K562 (cell line): ENCODE measurements around the gene TGM1. TPM values are rescaled to one million over a fixed set of nuclear protein-coding genes. Genes with fewer than 3 reads are reported as not detected.

Source experiments
- ATAC-seq: fragments of 200-7000 bp; cut with Tn5 transposase; 3 replicates; pipeline ENCODE4 v1.9.1; 2020; ENCODE audit warnings: moderate library complexity
- BruUV-seq: library from RNA; stranded (reverse); fragments of 400-500 nt; replicated peaks from 2 replicates; lab custom pipeline; 2021; lab: Mats Ljungman, UMichigan
- CTCF ChIA-PET: fragments of 300-600 bp; formaldehyde crosslinking; extraction: SDS; loops from one replicate; lab custom pipeline; 2021; ENCODE audit warnings: low intra/inter-chr PET ratio; lab: Yijun Ruan, JAX
- POLR2A ChIA-PET: fragments of 300-600, 350-650 bp; sonication (Branson Sonifier 250); formaldehyde crosslinking; extraction: SDS; loops from one replicate; lab custom pipeline; 2021; ENCODE audit warnings: antibody characterized with exemption, inconsistent platforms; lab: Yijun Ruan, JAX
- DNase-seq, 4 experiments: peaks; one replicate each; pipeline versions ENCODE4 v3.0.0 to v3.0.0-alpha.2; 2011 to 2018; ENCODE audit warnings: low spot score in 3 of 4, mixed read lengths in 3 of 4; ENCODE audit errors: extremely low read depth in 1 of 4
- FAIRE-seq: peaks from 2 replicates; lab custom pipeline; 2011; peaks lifted over from hg19 to GRCh38; lab: Jason Lieb, UNC
- H2AFZ ChIP-seq: 2 replicates; pipeline ENCODE4 v1.6.0; 2011; ENCODE audit warnings: low read depth, low read length, control low read depth, inconsistent platforms
- H3K27ac ChIP-seq: fragments of 200-600 bp; 3 replicates; pipeline ENCODE4 v1.8.0; 2011; ENCODE audit warnings: low read depth, mild to moderate bottlenecking, control low read depth, inconsistent platforms, low read length, moderate library complexity, mixed read lengths; ENCODE audit errors: extremely low read depth
- H3K27me3 ChIP-seq, 2 experiments: fragments of 300-600 bp in 1 of 2; 2 replicates in 1 of 2; 3 replicates in 1 of 2; pipeline versions ENCODE4 v1.6.0 to v1.8.0; 2011; ENCODE audit warnings: inconsistent platforms in 2 of 2, low read length in 2 of 2, mild to moderate bottlenecking in 1 of 2, mixed read lengths in 1 of 2, moderate library complexity in 1 of 2; ENCODE audit not compliant: control insufficient read depth in 2 of 2, insufficient read depth in 2 of 2
- H3K36me3 ChIP-seq: fragments of 300-600 bp; 3 replicates; pipeline ENCODE4 v1.8.0; 2011; ENCODE audit warnings: mild to moderate bottlenecking, low read length, inconsistent platforms; ENCODE audit not compliant: control insufficient read depth, insufficient read depth
- H3K4me1 ChIP-seq, 2 experiments: fragments of 200-600 bp in 1 of 2; replicated peaks in 1 of 2; 2 replicates in 1 of 2; 3 replicates in 1 of 2; pipeline versions ENCODE4 v1.5.1 to v1.8.0; 2011; ENCODE audit warnings: inconsistent platforms in 2 of 2, low read length in 2 of 2, mild to moderate bottlenecking in 1 of 2, mixed read lengths in 1 of 2, moderate library complexity in 1 of 2; ENCODE audit not compliant: control insufficient read depth in 2 of 2, insufficient read depth in 2 of 2
- H3K4me2 ChIP-seq: 2 replicates; pipeline ENCODE4 v1.6.1; 2011; ENCODE audit warnings: low read length, control low read depth, inconsistent platforms, mixed read lengths; ENCODE audit not compliant: insufficient read depth
- H3K4me3 ChIP-seq: fragments of 200-600 bp; sonication (generic), shearing (Covaris generic); 2 replicates; pipeline ENCODE4 v1.5.1; 2016; ENCODE audit warnings: control low read depth, inconsistent platforms
- H3K79me2 ChIP-seq: fragments of 200-600 bp; 3 replicates; pipeline ENCODE4 v1.8.0; 2011; ENCODE audit warnings: low read length, inconsistent platforms; ENCODE audit not compliant: control insufficient read depth, insufficient read depth
- H3K9ac ChIP-seq, 2 experiments: 2 replicates each; pipeline versions ENCODE4 v1.6.0 to v1.6.1; 2011; ENCODE audit warnings: low read depth in 2 of 2, low read length in 2 of 2, control low read depth in 1 of 2, inconsistent platforms in 1 of 2, mild to moderate bottlenecking in 1 of 2, mixed read lengths in 1 of 2; ENCODE audit not compliant: insufficient read depth in 1 of 2
- H3K9me1 ChIP-seq: one replicate; pipeline ENCODE4 v1.6.0; 2011; ENCODE audit warnings: inconsistent platforms, mild to moderate bottlenecking, low read length, moderate library complexity; ENCODE audit not compliant: control insufficient read depth, insufficient read depth
- H3K9me3 ChIP-seq: replicated peaks from 2 replicates; pipeline ENCODE4 v1.5.1; 2011; ENCODE audit warnings: low read depth, low read length, inconsistent platforms; ENCODE audit not compliant: control insufficient read depth, insufficient read depth
- H4K20me1 ChIP-seq: replicated peaks from 2 replicates; pipeline ENCODE4 v1.6.1; 2011; ENCODE audit warnings: low read length, inconsistent platforms, mixed read lengths; ENCODE audit not compliant: control insufficient read depth, insufficient read depth
- ARID2 ChIP-seq: fragments of 450-650 bp; IDR thresholded peaks from 2 replicates; pipeline ENCODE4 v1.6.1; 2017; ENCODE audit warnings: antibody characterized with exemption, mild to moderate bottlenecking
- BACH1 ChIP-seq: fragments of 200-800 bp; sonication (Bioruptor generic); IDR thresholded peaks from 2 replicates; pipeline ENCODE4 v1.6.1; 2016; ENCODE audit warnings: missing genetic modification characterization, missing compliant biosample characterization
- CBFA2T2 ChIP-seq: fragments of 450-650 bp; conservative IDR thresholded peaks from 2 replicates; pipeline ENCODE4 v1.6.1; 2017; ENCODE audit warnings: mild to moderate bottlenecking
- CBFB ChIP-seq: sonication (generic); formaldehyde crosslinking; IDR thresholded peaks from 2 replicates; pipeline ENCODE4 v1.4.0; 2020; ENCODE audit warnings: mild to moderate bottlenecking, missing genetic modification reagents
- DPF2 ChIP-seq: fragments of 450-650 bp; IDR thresholded peaks from 2 replicates; pipeline ENCODE4 v1.6.1; 2016
- FOXJ2 ChIP-seq: fragments of 200-800 bp; sonication (Bioruptor generic); IDR thresholded peaks from 2 replicates; pipeline ENCODE4 v1.6.1; 2016; ENCODE audit warnings: missing genetic modification characterization, missing compliant biosample characterization
- JUND ChIP-seq, 2 experiments: IDR thresholded peaks; 2 replicates in 1 of 2; 3 replicates in 1 of 2; pipeline ENCODE4 v1.6.1; 2011; ENCODE audit warnings: borderline replicate concordance in 2 of 2, low read depth in 2 of 2, low read length in 2 of 2, improper control_type of control experiment in 1 of 2, missing biosample characterization in 1 of 2, missing genetic modification characterization in 1 of 2, missing genetic modification reagents in 1 of 2
- KDM1A ChIP-seq, 2 experiments: fragments of 450-650 bp; IDR thresholded peaks; 2 replicates each; pipeline ENCODE4 v1.6.1; 2016; ENCODE audit warnings: mild to moderate bottlenecking in 2 of 2
- NCOA4 ChIP-seq: fragments of 450-650 bp; IDR thresholded peaks from 2 replicates; pipeline ENCODE4 v1.6.1; 2018; ENCODE audit warnings: mild to moderate bottlenecking; ENCODE audit not compliant: partially characterized antibody
- NFXL1 ChIP-seq: fragments of 450-650 bp; formaldehyde crosslinking; IDR thresholded peaks from 2 replicates; pipeline ENCODE4 v1.4.0; 2021; ENCODE audit warnings: mild to moderate bottlenecking
- POLR2B ChIP-seq: fragments of 450-650 bp; IDR thresholded peaks from 2 replicates; pipeline ENCODE4 v1.6.1; 2018; ENCODE audit warnings: low read depth; ENCODE audit not compliant: partially characterized antibody
- RNF219 ChIP-seq: fragments of 250-450 bp; sonication (Bioruptor Pico); IDR thresholded peaks from 2 replicates; pipeline ENCODE4 v1.5.0; 2022; ENCODE audit warnings: mild to moderate bottlenecking
- SMARCA4 ChIP-seq: fragments of 450-650 bp; IDR thresholded peaks from 2 replicates; pipeline ENCODE4 v1.6.1; 2016
- SMARCE1 ChIP-seq: fragments of 450-650 bp; IDR thresholded peaks from 2 replicates; pipeline ENCODE4 v1.7.1; 2016; ENCODE audit warnings: mild to moderate bottlenecking
- SNAPC5 ChIP-seq: fragments of 250-450 bp; sonication (Bioruptor Pico); IDR thresholded peaks from 2 replicates; pipeline ENCODE4 v1.8.0; 2021; ENCODE audit warnings: moderate library complexity, mild to moderate bottlenecking, inconsistent platforms
- TAF7 ChIP-seq: fragments of 450-650 bp; IDR thresholded peaks from 2 replicates; pipeline ENCODE4 v1.6.1; 2016; ENCODE audit warnings: missing genetic modification characterization, missing compliant biosample characterization
- ZNF12 ChIP-seq: sonication (generic); formaldehyde crosslinking; IDR thresholded peaks from 2 replicates; pipeline ENCODE4 v1.4.0; 2020; ENCODE audit warnings: mild to moderate bottlenecking, missing genetic modification reagents
- ZNF133 ChIP-seq: fragments of 250-450 bp; sonication (Bioruptor Pico); IDR thresholded peaks from 2 replicates; pipeline ENCODE4 v1.4.0; 2020; ENCODE audit warnings: mild to moderate bottlenecking
- ZNF324 ChIP-seq: fragments of 250-450 bp; sonication (Bioruptor Pico); IDR thresholded peaks from 2 replicates; pipeline ENCODE4 v1.4.0; 2020; ENCODE audit warnings: mild to moderate bottlenecking
- ZNF354B ChIP-seq: fragments of 250-450 bp; sonication (Bioruptor Pico); IDR thresholded peaks from 2 replicates; pipeline ENCODE4 v1.4.0; 2020
- ZNF79 ChIP-seq: fragments of 250-450 bp; sonication (Bioruptor Pico); IDR thresholded peaks from 2 replicates; pipeline ENCODE4 v1.4.0; 2020; ENCODE audit warnings: low read depth, mild to moderate bottlenecking, moderate library complexity
- WGBS: fragments of 100-300 bp; shearing (Covaris generic); methylation state at CpG from one replicate; pipeline ENCODE4 v1.1.6; 2016; ENCODE audit warnings: low coverage, mixed read lengths; ENCODE audit not compliant: insufficient coverage; ENCODE audit errors: missing lambda C conversion rate; 5-methylcytosine and 5-hydroxymethylcytosine counted together
- in situ Hi-C: fragments of 300-500 bp; cut with MboI; formaldehyde crosslinking; loops from 4 replicates; pipeline ENCODE4 v1.15.0; 2018; ENCODE audit warnings: inconsistent platforms, mixed read lengths
- intact Hi-C: fragments of 100-400 bp; cut with micrococcal nuclease; formaldehyde crosslinking; loops from 2 replicates; pipeline ENCODE4 v1.14.2; 2022
- polyA plus RNA-seq, 8 experiments: library from polyadenylated mRNA; depleted of rRNA in 4 of 8; stranded (reverse) in 5 of 8; unstranded in 3 of 8; fragments of >200 nt; fragmentation: Nextera tagmentation in 2 of 8; fragmentation: Illumina TruSeq in 1 of 8; extraction: Ambion mirVana in 2 of 8; extraction: Trizol in 1 of 8; gene quantifications; 2 replicates each; pipeline versions ENCODE4 v1.2.1 to v1.2.3, GENCODE V29; 2011 to 2014; ENCODE audit warnings: inconsistent platforms in 1 of 8, missing spikeins in 1 of 8
- total RNA-seq, 7 experiments: library from RNA; depleted of rRNA in 6 of 7; stranded (reverse); fragments of >200 nt in 6 of 7; fragmentation: Illumina TruSeq in 2 of 7; extraction: Trizol in 2 of 7; gene quantifications; 2 replicates each; pipeline versions ENCODE4 v1.2.1 to v1.2.3, GENCODE V29; 2011 to 2021; ENCODE audit warnings: low replicate concordance in 1 of 7

Gene TGM1
- total and polyA plus RNA-seq, 9 of the 15 experiments (the other 6 are each of a cell fraction or from before 2014, with no cell fraction given) = 0.13 to 4.4 (median 0.88) TPM

GRCh38 chr14:24243336-24243836 is 19.6 kb downstream of the TGM1 start:
- H3K27ac ChIP-seq = peak overlapping the region; percentile 98
- ATAC-seq = peak; percentile 0; the same call in 1 of the 3 replicates
- intact Hi-C loops (loop anchor here (1.0 to 2.0 kb wide), 3 partner anchors 27 to 187 kb away; partner anchors contain the start of gene RABGGTA), in situ Hi-C loops (loop anchor here (5.0 to 10.0 kb wide), 2 partner anchors 54 to 191 kb away; partner anchors contain the start of genes DHRS1 and NOP9)
- H4K20me1 ChIP-seq = no peaks in the 10 kb centered on the region; the same call in 1 of the 2 replicates
- 33% methylated on average over 4 of the region's 10 CpGs for WGBS
- FAIRE-seq = peak; percentile 59
- peak overlapping the region; percentile 59 for H3K4me3 ChIP-seq
- H3K79me2 ChIP-seq = peaks cover 10% of the 10 kb centered on the region; the same call in 2 of the 3 replicates
- peak overlapping the region; percentile 88 for H3K4me2 ChIP-seq
- DNase-seq = peak in 1 of 4 experiments; percentile 48
- no peaks in the 10 kb centered on the region for H3K9me1 ChIP-seq
- H3K27me3 ChIP-seq = no peaks in the 10 kb centered on the region
- H3K36me3 ChIP-seq = peaks cover 28% of the 10 kb centered on the region
- BruUV-seq = no TSS peak
- H3K9ac ChIP-seq = peak overlapping the region; percentile 77 to 95
- ChIA-PET POLR2A (interaction anchor here (0.6 to 1.9 kb wide), 10 partner anchors 9 to 149 kb away, joined by 3 to 18 read pairs (median 5); partner anchors contain the start of genes CIDEB, DHRS1 and NOP9), CTCF (interaction anchor here (1.4 to 3.0 kb wide), 2 partner anchors 53 to 65 kb away, joined by 5 to 41 read pairs; partner anchors contain the start of gene CIDEB)
- H2AFZ ChIP-seq = peak overlapping the region; percentile 84
- no peaks in the 10 kb centered on the region for H3K9me3 ChIP-seq
- peaks cover 13 to 15% of the 10 kb centered on the region in 2 experiments; a peak in 4 of 5 replicates for H3K4me1 ChIP-seq
- TF ChIP-seq KDM1A (IDR thresholded peaks at IDR 0.05) (no peak), NFXL1 (CRISPR knock-in tag) (no peak), RNF219 (no peak), ZNF354B (CRISPR knock-in tag) (no peak), ZNF133 (CRISPR knock-in tag) (no peak), SMARCE1 (peak; percentile 73), ARID2 (no peak), ZNF324 (CRISPR knock-in tag) (no peak), POLR2B (no peak), SNAPC5 (CRISPR knock-in tag) (no peak), FOXJ2 (tag) (no peak), NCOA4 (no peak), CBFB (no peak), SMARCA4 (0 out of 2 replicates have a peak, but pooled peaks have one; percentile 39), TAF7 (tag) (no peak), CBFA2T2 (no peak), ZNF79 (no peak), ZNF12 (no peak), JUND (IDR thresholded peaks at IDR 0.05; ENCODE audit: borderline replicate concordance, low read depth, low read length) (peak; percentile 66; the same call in 1 of the 2 replicates), JUND (tag; IDR thresholded peaks at IDR 0.05; ENCODE audit: borderline replicate concordance, low read depth, low read length) (peak; percentile 47; the same call in 1 of the 3 replicates), BACH1 (tag) (no peak), DPF2 (no peak)
